ENCODE data around the gene ROBO2.
"Not testable (repeated sequence)": the region's sequence is repeated elsewhere in the genome, so short reads cannot be mapped to it uniquely, and the experiment has no call there.

ROBO2 gene

GRCh38 chr3:77380136-77380535, 340.2 kb downstream of the ROBO2 start:
- no peak for DNase-seq (ENCODE audit: extremely low spot score)
- ChIA-PET POLR2A (no interaction called here), CTCF (interaction anchor here (1.4 kb wide), 1 partner anchor 23 kb away, joined by 3 read pairs; no protein-coding TSS in a partner anchor)
- TF ChIP-seq CTCF (IDR thresholded peaks at IDR 0.05; ENCODE audit: control extremely low read depth, extremely low read depth, low read depth, missing control alignments) = no peak

GRCh38 chr3:77381431-77381830, 341.5 kb downstream of the ROBO2 start:
- no peak for TF ChIP-seq CTCF (IDR thresholded peaks at IDR 0.05; ENCODE audit: control extremely low read depth, extremely low read depth, low read depth, missing control alignments)
- POLR2A ChIA-PET = no interaction called here
- no peak for DNase-seq (ENCODE audit: extremely low spot score)
- CTCF ChIA-PET = no interaction called here

- POLR2A ChIA-PET = no interaction called here
- no peak for TF ChIP-seq CTCF (IDR thresholded peaks at IDR 0.05; ENCODE audit: control extremely low read depth, extremely low read depth, low read depth, missing control alignments)
Measured at GRCh38 chr3:77392181-77392580, 352.3 kb downstream of the ROBO2 start.

GRCh38 chr3:77394046-77394445, 354.1 kb downstream of the ROBO2 start:
- DNase-seq (ENCODE audit: extremely low spot score) = no peak
- no peak for TF ChIP-seq CTCF (IDR thresholded peaks at IDR 0.05; ENCODE audit: control extremely low read depth, extremely low read depth, low read depth, missing control alignments)
- CTCF ChIA-PET = no interaction called here
- POLR2A ChIA-PET = no interaction called here

More at GRCh38 chr3:77392181-77392580, 352.3 kb downstream of the ROBO2 start:
- CTCF ChIA-PET = interaction anchor here (1.6 to 1.7 kb wide), 2 partner anchors 11 to 13 kb away, joined by 4 read pairs; no protein-coding TSS in a partner anchor
- no peak for DNase-seq (ENCODE audit: extremely low spot score)

GRCh38 chr3:77404871-77405270, 365.0 kb downstream of the ROBO2 start:
- DNase-seq (ENCODE audit: extremely low spot score) = no peak
- ChIA-PET POLR2A (no interaction called here), CTCF (interaction anchor here (1.8 kb wide), 1 partner anchor 12 kb away, joined by 4 read pairs; no protein-coding TSS in a partner anchor)
- no peak for TF ChIP-seq CTCF (IDR thresholded peaks at IDR 0.05; ENCODE audit: control extremely low read depth, extremely low read depth, low read depth, missing control alignments)

- TF ChIP-seq CTCF (IDR thresholded peaks at IDR 0.05; ENCODE audit: control extremely low read depth, extremely low read depth, low read depth, missing control alignments) = no peak
- ChIA-PET POLR2A (no interaction called here), CTCF (no interaction called here)
- DNase-seq (ENCODE audit: extremely low spot score) = no peak
Measured at GRCh38 chr3:77407441-77407840, 367.5 kb downstream of the ROBO2 start.

GRCh38 chr3:77410334-77410733, 370.4 kb downstream of the ROBO2 start:
- DNase-seq (ENCODE audit: extremely low spot score); POLR2A ChIA-PET: not testable (repeated sequence)
- CTCF ChIA-PET = interaction anchor here (1.7 kb wide), 1 partner anchor 17 kb away, joined by 4 read pairs; no protein-coding TSS in a partner anchor

Measured in GM10248 (cell line).